ENCODE measurements around the gene OR5AU1. TPM values are rescaled to one million over a fixed set of nuclear protein-coding genes. Genes with fewer than 3 reads are reported as not detected.

OR5AU1 gene
- total RNA-seq, 2 donors from 2014 or later = not detected

DNA sequence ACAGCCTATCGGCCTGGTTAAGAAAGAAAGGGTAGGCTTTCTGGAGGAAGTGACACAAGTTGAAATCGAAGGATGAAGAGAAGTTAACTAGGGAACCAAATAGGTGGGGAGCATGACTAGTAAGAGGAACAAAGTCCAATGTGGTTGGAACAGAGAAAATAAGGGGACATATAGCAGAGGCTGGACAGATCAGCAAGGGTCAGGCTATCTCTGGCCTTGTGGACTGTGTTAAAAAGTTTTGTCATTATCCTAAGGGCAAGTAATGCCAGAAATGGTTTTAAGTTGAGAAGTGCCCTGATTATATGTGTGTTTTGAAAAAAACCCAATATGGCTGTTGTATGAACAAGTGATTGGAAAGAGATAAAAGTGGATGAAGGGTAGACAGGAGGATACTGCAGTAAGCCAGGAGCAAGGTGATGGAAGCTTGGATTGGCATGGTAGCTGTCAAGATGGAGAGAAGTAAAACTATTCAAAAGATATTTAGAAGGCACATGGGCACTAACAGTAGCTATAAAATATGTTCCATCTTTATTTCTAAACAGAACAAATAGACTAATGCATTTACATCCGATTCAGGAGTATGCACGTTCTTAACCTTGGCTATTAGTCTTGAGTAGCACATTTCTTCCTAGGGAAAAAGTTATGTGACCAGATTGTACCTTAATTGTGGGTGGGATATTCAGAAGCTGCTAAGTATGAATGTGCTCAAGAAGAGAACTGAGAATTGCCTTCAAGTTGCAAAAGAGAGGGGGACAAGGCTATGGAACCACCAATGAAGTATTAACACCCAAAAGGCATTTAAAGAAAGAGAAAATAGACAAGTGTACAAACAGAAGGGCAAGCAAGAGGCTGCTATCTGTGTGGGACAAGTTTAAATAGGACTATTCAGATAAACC lies 46.8 kb upstream of the OR5AU1 start:
- no peaks in the 10 kb centered on the region for H3K9me3 ChIP-seq
- TF ChIP-seq, protein P1, sequence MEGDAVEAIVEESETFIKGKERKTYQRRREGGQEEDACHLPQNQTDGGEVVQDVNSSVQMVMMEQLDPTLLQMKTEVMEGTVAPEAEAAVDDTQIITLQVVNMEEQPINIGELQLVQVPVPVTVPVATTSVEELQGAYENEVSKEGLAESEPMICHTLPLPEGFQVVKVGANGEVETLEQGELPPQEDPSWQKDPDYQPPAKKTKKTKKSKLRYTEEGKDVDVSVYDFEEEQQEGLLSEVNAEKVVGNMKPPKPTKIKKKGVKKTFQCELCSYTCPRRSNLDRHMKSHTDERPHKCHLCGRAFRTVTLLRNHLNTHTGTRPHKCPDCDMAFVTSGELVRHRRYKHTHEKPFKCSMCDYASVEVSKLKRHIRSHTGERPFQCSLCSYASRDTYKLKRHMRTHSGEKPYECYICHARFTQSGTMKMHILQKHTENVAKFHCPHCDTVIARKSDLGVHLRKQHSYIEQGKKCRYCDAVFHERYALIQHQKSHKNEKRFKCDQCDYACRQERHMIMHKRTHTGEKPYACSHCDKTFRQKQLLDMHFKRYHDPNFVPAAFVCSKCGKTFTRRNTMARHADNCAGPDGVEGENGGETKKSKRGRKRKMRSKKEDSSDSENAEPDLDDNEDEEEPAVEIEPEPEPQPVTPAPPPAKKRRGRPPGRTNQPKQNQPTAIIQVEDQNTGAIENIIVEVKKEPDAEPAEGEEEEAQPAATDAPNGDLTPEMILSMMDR (IDR thresholded peaks at IDR 0.05) = no peak
- TF ChIP-seq POLR2AphosphoS5 (IDR thresholded peaks at IDR 0.05) (no peak), POLR2A (IDR thresholded peaks at IDR 0.05) (no peak)
- no peak overlapping the region for H3K4me3 ChIP-seq
- 87% methylated on average over 4 of the region's 4 CpGs for WGBS
- H3K27ac ChIP-seq = no peak overlapping the region
- no peaks in the 10 kb centered on the region for H3K36me3 ChIP-seq
- no peaks in the 10 kb centered on the region for H3K27me3 ChIP-seq (replicated peaks; ENCODE audit: insufficient read depth)
- H3K4me1 ChIP-seq (replicated peaks) = no peaks in the 10 kb centered on the region
- no peak for DNase-seq (ENCODE audit: low spot score)
- intact Hi-C loops (cut with DNase I) = no loop called here

DNA sequence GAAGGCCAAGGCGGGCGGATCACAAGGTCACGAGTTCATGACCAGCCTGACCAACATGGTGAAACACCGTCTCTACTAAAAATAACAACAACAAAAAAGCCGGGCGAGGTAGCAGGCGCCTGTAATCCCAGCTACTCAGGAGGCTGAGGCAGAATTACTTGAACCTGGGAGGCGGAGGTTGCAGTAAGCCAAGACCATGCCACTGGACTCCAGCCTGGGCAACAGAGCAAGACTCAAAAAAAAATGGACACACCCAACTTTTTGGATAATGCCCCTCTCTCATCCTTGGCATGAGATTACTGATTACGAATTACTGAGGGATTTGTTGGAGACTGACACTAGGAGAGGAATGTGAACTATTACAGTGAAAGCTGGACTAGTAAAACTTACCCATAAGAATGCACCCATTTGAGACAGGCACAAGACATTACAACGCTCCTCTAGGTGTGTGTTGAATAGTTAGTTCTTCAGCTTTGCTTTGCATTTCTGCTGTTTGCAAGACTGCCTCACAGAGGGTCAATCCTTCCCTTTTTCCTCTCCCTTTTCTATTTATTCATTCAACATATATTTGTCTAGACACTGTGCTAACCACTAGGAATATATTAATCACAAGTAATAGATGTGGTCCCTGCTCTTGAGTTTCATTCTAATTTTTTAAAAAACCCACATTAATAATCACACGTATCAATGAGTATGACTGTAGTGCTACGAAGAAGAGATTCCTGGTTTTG lies 46.0 kb upstream of the OR5AU1 start:
- no peaks in the 10 kb centered on the region for H3K27me3 ChIP-seq (replicated peaks; ENCODE audit: insufficient read depth)
- intact Hi-C loops (cut with DNase I) = no loop called here
- no peaks in the 10 kb centered on the region for H3K36me3 ChIP-seq
- no peaks in the 10 kb centered on the region for H3K9me3 ChIP-seq
- no peak overlapping the region for H3K27ac ChIP-seq
- no peak overlapping the region for H3K4me3 ChIP-seq
- WGBS = 80% methylated on average over 12 of the region's 12 CpGs
- no peaks in the 10 kb centered on the region for H3K4me1 ChIP-seq (replicated peaks)
- no peak for DNase-seq (ENCODE audit: low spot score)
- no peak for TF ChIP-seq POLR2AphosphoS5 (IDR thresholded peaks at IDR 0.05)
- no peak for TF ChIP-seq POLR2A (IDR thresholded peaks at IDR 0.05)
- TF ChIP-seq, protein P1 (IDR thresholded peaks at IDR 0.05) = no peak

DNA sequence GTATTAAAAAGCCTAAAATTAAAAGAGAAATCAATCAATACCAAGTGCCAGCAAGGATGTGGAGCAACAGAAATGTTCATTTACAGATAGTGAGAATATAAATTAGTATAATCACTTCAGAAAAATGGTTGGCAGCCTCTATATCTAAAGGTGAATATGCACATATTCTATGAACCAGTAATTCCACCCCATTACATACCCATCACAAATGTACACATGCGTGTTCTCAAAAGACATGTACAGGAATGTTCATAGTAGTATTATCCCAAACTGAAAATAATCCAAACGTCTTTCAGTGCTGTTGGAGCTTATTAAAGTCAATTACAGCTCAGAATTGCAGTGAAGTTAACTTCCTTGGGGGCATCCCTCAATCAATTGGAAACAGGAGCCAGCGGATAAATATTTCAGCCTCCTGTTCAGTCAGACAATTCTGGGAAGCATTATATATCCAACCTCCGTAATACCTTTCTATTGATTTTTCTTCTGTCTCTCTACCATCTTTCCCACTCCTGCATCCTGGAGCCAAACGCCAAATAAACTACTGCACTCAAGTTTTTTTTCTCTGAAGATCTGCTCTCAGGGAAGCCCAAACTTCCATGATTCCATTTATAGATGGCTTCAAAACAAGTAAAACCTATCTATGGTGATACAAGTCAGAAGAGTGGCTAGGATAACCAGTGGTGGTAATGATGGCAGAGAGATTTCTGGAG lies 45.0 kb upstream of the OR5AU1 start:
- WGBS = 75% methylated on average over 5 of the region's 5 CpGs
- no peak for DNase-seq (ENCODE audit: low spot score)
- no peak for TF ChIP-seq POLR2AphosphoS5 (IDR thresholded peaks at IDR 0.05)
- TF ChIP-seq, protein P1 (IDR thresholded peaks at IDR 0.05) = no peak
- no peak for TF ChIP-seq POLR2A (IDR thresholded peaks at IDR 0.05)
- intact Hi-C loops (cut with DNase I) = no loop called here
- Histone ChIP-seq H3K9me3 (no peaks in the 10 kb centered on the region), H3K27ac (no peak overlapping the region), H3K27me3 (replicated peaks; ENCODE audit: insufficient read depth) (no peaks in the 10 kb centered on the region), H3K4me3 (no peak overlapping the region), H3K4me1 (replicated peaks) (no peaks in the 10 kb centered on the region), H3K36me3 (no peaks in the 10 kb centered on the region)

DNA sequence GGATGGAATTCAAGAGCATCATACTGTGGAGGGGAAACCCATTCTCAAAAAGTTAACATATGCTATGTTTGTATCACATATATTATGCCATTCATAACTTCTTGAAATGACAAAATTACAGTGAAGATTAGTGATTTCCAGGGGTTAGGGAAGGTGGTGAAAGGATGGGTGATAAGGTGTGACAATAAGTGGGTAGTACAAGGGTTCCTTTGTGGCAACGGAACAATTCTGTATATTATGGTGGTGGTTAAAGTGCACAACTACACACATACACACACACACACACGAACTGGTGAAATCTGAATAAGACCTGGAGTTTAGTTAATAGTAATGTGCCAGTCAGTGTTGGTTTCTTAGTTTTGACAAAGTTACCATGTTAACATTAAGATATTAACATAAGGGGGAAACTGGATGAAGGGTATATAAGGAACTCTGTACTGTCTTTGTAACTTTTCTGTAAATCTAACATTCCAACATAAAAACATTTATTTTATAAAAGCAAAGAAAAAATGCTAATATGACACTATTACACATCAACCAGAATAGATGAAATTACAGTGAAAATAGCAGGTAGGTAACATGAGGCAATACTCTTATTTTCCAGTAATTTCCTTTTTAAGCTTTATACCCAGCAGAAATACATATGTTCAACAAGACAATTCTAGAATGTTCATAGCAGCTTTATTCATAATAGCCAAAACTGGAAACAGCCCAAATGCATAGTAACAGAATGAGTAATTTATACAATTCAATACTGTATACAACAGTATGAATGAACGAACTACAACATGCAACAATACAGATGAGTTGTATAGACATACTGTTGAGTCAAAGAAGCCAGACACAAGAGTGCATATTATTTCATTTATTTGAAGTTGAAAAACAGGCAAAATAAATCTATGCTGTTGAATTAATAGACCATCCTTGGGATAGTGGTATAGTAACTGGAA lies 44.0 kb upstream of the OR5AU1 start:
- no peaks in the 10 kb centered on the region for H3K9me3 ChIP-seq
- H3K27me3 ChIP-seq (replicated peaks; ENCODE audit: insufficient read depth) = no peaks in the 10 kb centered on the region
- 66% methylated on average over 3 of the region's 3 CpGs for WGBS
- DNase-seq (ENCODE audit: low spot score) = no peak
- no peaks in the 10 kb centered on the region for H3K4me1 ChIP-seq (replicated peaks)
- H3K36me3 ChIP-seq = no peaks in the 10 kb centered on the region
- intact Hi-C loops (cut with DNase I) = no loop called here
- no peak overlapping the region for H3K4me3 ChIP-seq
- no peak overlapping the region for H3K27ac ChIP-seq
- TF ChIP-seq POLR2A (IDR thresholded peaks at IDR 0.05) = no peak
- TF ChIP-seq POLR2AphosphoS5 (IDR thresholded peaks at IDR 0.05) = no peak
- TF ChIP-seq, protein P1 (IDR thresholded peaks at IDR 0.05) = no peak
